ENCODE data around the gene PACS1.

DNA sequence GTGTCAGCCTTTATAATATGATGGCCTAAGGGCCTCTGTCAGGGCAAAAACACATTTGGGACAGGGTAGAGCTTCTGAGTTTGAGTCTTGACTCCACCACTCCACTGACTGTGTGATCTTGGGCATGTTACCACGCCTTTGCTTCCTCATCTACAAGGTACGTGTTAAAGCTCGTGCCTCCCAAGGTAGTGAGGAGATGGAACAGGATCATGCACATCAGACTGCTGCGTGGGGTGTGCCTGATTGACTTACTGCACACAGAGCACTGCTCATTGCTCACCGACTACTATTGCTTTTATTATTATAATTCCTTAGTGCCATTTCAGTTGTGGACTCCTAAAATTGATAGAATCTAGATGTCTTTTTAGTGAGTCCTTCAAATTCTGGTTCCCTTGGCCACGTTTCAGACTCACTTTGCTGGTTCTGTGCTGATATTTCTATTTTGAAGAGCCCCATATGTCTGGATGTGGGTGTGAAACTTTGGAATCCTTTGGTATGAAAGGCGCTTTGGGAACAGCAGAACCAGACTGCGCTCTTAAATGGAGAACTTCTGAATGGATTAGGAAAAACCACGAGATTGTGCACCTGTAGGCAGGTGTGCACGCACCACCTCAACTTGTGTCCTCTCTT is 154.3 kb downstream of the PACS1 start:
- TF ChIP-seq, protein P1, sequence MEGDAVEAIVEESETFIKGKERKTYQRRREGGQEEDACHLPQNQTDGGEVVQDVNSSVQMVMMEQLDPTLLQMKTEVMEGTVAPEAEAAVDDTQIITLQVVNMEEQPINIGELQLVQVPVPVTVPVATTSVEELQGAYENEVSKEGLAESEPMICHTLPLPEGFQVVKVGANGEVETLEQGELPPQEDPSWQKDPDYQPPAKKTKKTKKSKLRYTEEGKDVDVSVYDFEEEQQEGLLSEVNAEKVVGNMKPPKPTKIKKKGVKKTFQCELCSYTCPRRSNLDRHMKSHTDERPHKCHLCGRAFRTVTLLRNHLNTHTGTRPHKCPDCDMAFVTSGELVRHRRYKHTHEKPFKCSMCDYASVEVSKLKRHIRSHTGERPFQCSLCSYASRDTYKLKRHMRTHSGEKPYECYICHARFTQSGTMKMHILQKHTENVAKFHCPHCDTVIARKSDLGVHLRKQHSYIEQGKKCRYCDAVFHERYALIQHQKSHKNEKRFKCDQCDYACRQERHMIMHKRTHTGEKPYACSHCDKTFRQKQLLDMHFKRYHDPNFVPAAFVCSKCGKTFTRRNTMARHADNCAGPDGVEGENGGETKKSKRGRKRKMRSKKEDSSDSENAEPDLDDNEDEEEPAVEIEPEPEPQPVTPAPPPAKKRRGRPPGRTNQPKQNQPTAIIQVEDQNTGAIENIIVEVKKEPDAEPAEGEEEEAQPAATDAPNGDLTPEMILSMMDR (optimal IDR thresholded peaks at IDR 0.05 in 1 of 3, IDR thresholded peaks at IDR 0.05 in 1 of 3, conservative IDR thresholded peaks at IDR 0.05 in 1 of 3; ENCODE audit: extremely low read depth in 1 of 3, insufficient read depth in 2 of 3, low read length in 3 of 3), result no peak
- TF ChIP-seq EZH2 (IDR thresholded peaks at IDR 0.05; ENCODE audit: low read length), result no peak
